WTC11 (cell line): ENCODE measurements around the gene STK39.

ENCODE experiments used
- ATF2 ChIP-seq: sonication (generic); formaldehyde crosslinking; IDR thresholded peaks from 2 replicates; pipeline ENCODE4 v1.8.1; 2022; ENCODE audit warnings: low read depth, missing genetic modification reagents, borderline replicate concordance
- CREM ChIP-seq: sonication (generic); formaldehyde crosslinking; IDR thresholded peaks from 2 replicates; pipeline ENCODE4 v1.8.1; 2022; ENCODE audit warnings: mild to moderate bottlenecking, missing genetic modification reagents, moderate library complexity
- CTCF ChIP-seq: fragments of 200-600 bp; IDR thresholded peaks from 2 replicates; pipeline ENCODE4 v1.8.0; 2022; ENCODE audit warnings: antibody characterized with exemption
- JUN ChIP-seq: sonication (generic); formaldehyde crosslinking; IDR thresholded peaks from 2 replicates; pipeline ENCODE4 v1.8.0; 2023; ENCODE audit warnings: mild to moderate bottlenecking, missing genetic modification reagents
- MYBL2 ChIP-seq: sonication (generic); formaldehyde crosslinking; IDR thresholded peaks from 2 replicates; pipeline ENCODE4 v1.8.1; 2023; ENCODE audit warnings: mild to moderate bottlenecking, moderate library complexity, missing genetic modification reagents
- PRDM15 ChIP-seq: sonication (generic); formaldehyde crosslinking; IDR thresholded peaks from 2 replicates; pipeline ENCODE4 v1.8.0; 2022; ENCODE audit warnings: missing genetic modification reagents
- PREB ChIP-seq: sonication (generic); formaldehyde crosslinking; IDR thresholded peaks from 2 replicates; pipeline ENCODE4 v1.8.1; 2022; ENCODE audit warnings: mild to moderate bottlenecking, missing genetic modification reagents, moderate library complexity, borderline replicate concordance

GRCh38 chr2:168024459-168024858 is 222.9 kb downstream of the STK39 start:
- TF ChIP-seq PRDM15: no peak
- no peak for TF ChIP-seq CREM (CRISPR knock-in tag)
- TF ChIP-seq CTCF: no peak
- no peak for TF ChIP-seq JUN (CRISPR knock-in tag)
- TF ChIP-seq MYBL2 (CRISPR knock-in tag): no peak
- no peak for TF ChIP-seq PREB (CRISPR knock-in tag)
- no peak for TF ChIP-seq ATF2 (CRISPR knock-in tag)
